OCI-LY3 (cell line): ENCODE data around the gene CRY1.

Source experiments
- H2AFZ ChIP-seq: fragments of 200-600, 300-600 bp; shearing (Covaris generic); 2 replicates; pipeline ENCODE4 v1.6.0; 2014; ENCODE audit warnings: antibody characterized with exemption, low read depth, low read length
- H3K27ac ChIP-seq: fragments of 200-600, 300-600 bp; sonication (generic); 2 replicates; pipeline ENCODE4 v1.5.1; 2014; ENCODE audit warnings: mild to moderate bottlenecking, low read length, moderate library complexity, mixed read lengths
- H3K27me3 ChIP-seq: fragments of 200-600, 300-600 bp; sonication (generic); 2 replicates; pipeline ENCODE4 v1.6.1; 2014; ENCODE audit warnings: low read depth, low read length, mixed read lengths
- H3K36me3 ChIP-seq: fragments of 200-600, 300-600 bp; sonication (generic); replicated peaks from 2 replicates; pipeline ENCODE3; 2014; ENCODE audit warnings: low read depth, low read length, mixed read lengths
- H3K4me1 ChIP-seq: fragments of 300-600, 200-600 bp; sonication (generic); 2 replicates; pipeline ENCODE4 v1.6.1; 2014; ENCODE audit warnings: low read length, mixed read lengths
- H3K4me2 ChIP-seq: fragments of 200-600, 300-600 bp; sonication (generic); 2 replicates; pipeline ENCODE4 v1.6.1; 2014; ENCODE audit warnings: low read length, mixed read lengths
- H3K4me3 ChIP-seq: fragments of 300-600, 200-600 bp; sonication (generic); 2 replicates; pipeline ENCODE4 v1.5.1; 2014; ENCODE audit warnings: antibody characterized with exemption, mild to moderate bottlenecking, low read length, moderate library complexity
- H3K79me2 ChIP-seq: fragments of 300-600, 200-600 bp; shearing (Covaris generic); 2 replicates; pipeline ENCODE4 v1.6.1; 2014; ENCODE audit warnings: mild to moderate bottlenecking, low read length, mixed read lengths
- H3K9ac ChIP-seq: fragments of 300-600, 200-600 bp; shearing (Covaris generic); 2 replicates; pipeline ENCODE4 v1.6.0; 2014; ENCODE audit warnings: mild to moderate bottlenecking, low read length, moderate library complexity
- H3K9me3 ChIP-seq: fragments of 200-600, 300-600 bp; shearing (Covaris generic); 2 replicates; pipeline ENCODE4 v1.6.1; 2014; ENCODE audit warnings: low read length, mixed read lengths; ENCODE audit not compliant: insufficient read depth
- H4K20me1 ChIP-seq: fragments of 200-600, 300-600 bp; sonication (generic); 2 replicates; pipeline ENCODE4 v1.6.1; 2016; ENCODE audit warnings: low read length, mixed read lengths; ENCODE audit not compliant: insufficient read depth
- CTCF ChIP-seq: fragments of 200-600, 300-600 bp; sonication (generic); IDR thresholded peaks from 2 replicates; pipeline ENCODE4 v1.5.1; 2014; ENCODE audit warnings: antibody characterized with exemption, low read length, low read depth
- EZH2phosphoT487 ChIP-seq: fragments of 200-600 bp; shearing (Covaris generic); IDR thresholded peaks from 2 replicates; pipeline ENCODE4 v1.6.1; 2018; ENCODE audit warnings: antibody characterized with exemption, mixed run types, low read depth

The CRY1 gene

DNA sequence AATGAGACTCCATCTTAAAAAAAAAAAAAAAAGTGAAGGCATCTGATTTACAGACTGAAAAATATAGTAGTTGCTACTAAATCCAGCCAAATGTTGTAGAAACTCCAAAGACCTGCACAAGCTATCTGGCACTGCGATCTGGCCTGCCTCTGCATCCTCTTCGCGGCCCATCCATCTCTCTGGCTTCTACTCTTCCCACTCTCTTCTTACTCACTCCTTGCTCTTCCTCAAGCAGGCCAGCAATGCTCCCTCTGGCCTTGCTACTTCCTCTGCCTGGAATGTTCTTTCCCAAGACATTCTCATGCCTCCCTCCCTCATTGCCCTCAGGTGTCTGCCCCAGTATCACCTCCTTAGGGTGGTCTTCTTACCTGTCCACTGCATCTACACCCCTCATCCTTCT is 9.7 kb upstream of the CRY1 start:
- H3K36me3 ChIP-seq, result no peaks in the 10 kb centered on the region
- no peak overlapping the region for H3K4me2 ChIP-seq
- TF ChIP-seq CTCF (no peak), EZH2phosphoT487 (no peak)
- no peak overlapping the region for H3K9ac ChIP-seq
- no peaks in the 10 kb centered on the region for H4K20me1 ChIP-seq
- no peak overlapping the region for H2AFZ ChIP-seq
- no peaks in the 10 kb centered on the region for H3K79me2 ChIP-seq
- H3K4me1 ChIP-seq, result no peaks in the 10 kb centered on the region
- no peak overlapping the region for H3K27ac ChIP-seq
- H3K9me3 ChIP-seq, result no peaks in the 10 kb centered on the region
- H3K4me3 ChIP-seq, result no peak overlapping the region
- no peaks in the 10 kb centered on the region for H3K27me3 ChIP-seq

- Histone ChIP-seq H3K27me3 (no peaks in the 10 kb centered on the region), H4K20me1 (no peaks in the 10 kb centered on the region), H3K36me3 (no peaks in the 10 kb centered on the region), H3K27ac (no peak overlapping the region), H3K79me2 (no peaks in the 10 kb centered on the region), H3K4me3 (no peak overlapping the region), H3K9me3 (no peaks in the 10 kb centered on the region), H3K4me1 (no peaks in the 10 kb centered on the region), H3K9ac (no peak overlapping the region), H3K4me2 (no peak overlapping the region), H2AFZ (no peak overlapping the region)
- TF ChIP-seq EZH2phosphoT487 (no peak), CTCF (no peak)
These were observed 8.9 kb upstream of the CRY1 start for GRCh38 chr12:107102294-107102693.

- Histone ChIP-seq H4K20me1 (no peaks in the 10 kb centered on the region), H3K27ac (no peak overlapping the region), H3K79me2 (no peaks in the 10 kb centered on the region), H3K9me3 (no peaks in the 10 kb centered on the region), H3K36me3 (no peaks in the 10 kb centered on the region), H3K27me3 (no peaks in the 10 kb centered on the region), H3K4me3 (no peak overlapping the region), H3K4me2 (no peak overlapping the region), H2AFZ (no peak overlapping the region), H3K4me1 (no peaks in the 10 kb centered on the region), H3K9ac (no peak overlapping the region)
- TF ChIP-seq EZH2phosphoT487 (no peak), CTCF (no peak)
These were observed 8.3 kb upstream of the CRY1 start for GRCh38 chr12:107101651-107102050.

DNA sequence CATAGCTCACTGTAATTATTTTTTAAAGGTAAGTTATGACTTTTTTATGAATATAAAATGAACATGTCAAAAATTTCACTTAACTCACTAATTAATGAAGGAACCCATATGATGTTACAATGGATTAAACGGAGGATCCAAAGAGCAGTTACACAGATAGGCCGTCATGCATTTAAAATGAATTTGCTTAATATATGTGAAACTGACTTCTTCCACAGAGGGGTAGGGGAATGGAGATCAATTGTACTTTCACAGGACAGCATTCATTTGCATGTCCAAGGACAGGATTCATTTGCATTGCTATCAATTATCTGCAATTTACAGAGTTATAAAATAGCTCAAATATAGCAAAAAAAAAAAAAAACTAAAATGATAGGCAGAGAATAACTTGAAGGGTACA is 6.6 kb upstream of the CRY1 start:
- no peaks in the 10 kb centered on the region for H3K4me1 ChIP-seq
- H3K27me3 ChIP-seq, result no peaks in the 10 kb centered on the region
- no peak overlapping the region for H3K27ac ChIP-seq
- no peak overlapping the region for H3K9ac ChIP-seq
- no peak overlapping the region for H3K4me2 ChIP-seq
- H2AFZ ChIP-seq, result no peak overlapping the region
- TF ChIP-seq CTCF (no peak), EZH2phosphoT487 (no peak)
- no peaks in the 10 kb centered on the region for H4K20me1 ChIP-seq
- H3K36me3 ChIP-seq, result no peaks in the 10 kb centered on the region
- no peaks in the 10 kb centered on the region for H3K79me2 ChIP-seq
- H3K4me3 ChIP-seq, result no peak overlapping the region
- no peaks in the 10 kb centered on the region for H3K9me3 ChIP-seq
